ENCODE data around the gene A3GALT2.
A peak's percentile ranks its signal among the peaks of the same experiment; 100 is the strongest.

Gene A3GALT2

GRCh38 chr1:33349778-33350610, 29.1 kb upstream of the A3GALT2 start (continued):
- TF ChIP-seq ZBTB49 (tag by site-specific recombination; IDR thresholded peaks at IDR 0.05; ENCODE audit: low read depth), result no peak
- TF ChIP-seq KLF9 (tag by site-specific recombination; IDR thresholded peaks at IDR 0.05; ENCODE audit: low read depth), result peak; percentile 76
- TF ChIP-seq ZNF664 (tag by site-specific recombination; IDR thresholded peaks at IDR 0.05), result no peak
- no peak for TF ChIP-seq ZNF549 (tag by site-specific recombination; IDR thresholded peaks at IDR 0.05)
- TF ChIP-seq PATZ1 (tag by site-specific recombination; IDR thresholded peaks at IDR 0.05), result peak; percentile 87
- TF ChIP-seq ZNF701 (tag by site-specific recombination; IDR thresholded peaks at IDR 0.05), result no peak
- no peak for TF ChIP-seq KLF16 (tag by site-specific recombination; IDR thresholded peaks at IDR 0.05)
- TF ChIP-seq REST (tag by site-specific recombination; IDR thresholded peaks at IDR 0.05), result no peak
- no peak for TF ChIP-seq FEZF1 (tag by site-specific recombination; IDR thresholded peaks at IDR 0.05)
- TF ChIP-seq ZNF423 (tag by site-specific recombination; IDR thresholded peaks at IDR 0.05), result no peak
- no peak for TF ChIP-seq ZNF140 (tag by site-specific recombination; IDR thresholded peaks at IDR 0.05)
- TF ChIP-seq ZNF214 (tag by site-specific recombination; IDR thresholded peaks at IDR 0.05; ENCODE audit: borderline replicate concordance), result no peak
- TF ChIP-seq GLIS2 (tag by site-specific recombination; IDR thresholded peaks at IDR 0.05), result peak; percentile 54; the same call in 1 of the 2 replicates
- TF ChIP-seq HOXA7 (CRISPR knock-in tag; IDR thresholded peaks at IDR 0.05; ENCODE audit: borderline replicate concordance), result no peak
- no peak for TF ChIP-seq MEIS1 (CRISPR knock-in tag; IDR thresholded peaks at IDR 0.05; ENCODE audit: borderline replicate concordance)
- TF ChIP-seq KLF8 (tag by site-specific recombination; IDR thresholded peaks at IDR 0.05), result peak; percentile 81
- no peak; the same call in 1 of the 2 replicates for TF ChIP-seq ZNF341 (tag by site-specific recombination; IDR thresholded peaks at IDR 0.05; ENCODE audit: low read depth)
- peak; percentile 51 for TF ChIP-seq ZNF660 (tag by site-specific recombination; IDR thresholded peaks at IDR 0.05)
- TF ChIP-seq, protein P1, sequence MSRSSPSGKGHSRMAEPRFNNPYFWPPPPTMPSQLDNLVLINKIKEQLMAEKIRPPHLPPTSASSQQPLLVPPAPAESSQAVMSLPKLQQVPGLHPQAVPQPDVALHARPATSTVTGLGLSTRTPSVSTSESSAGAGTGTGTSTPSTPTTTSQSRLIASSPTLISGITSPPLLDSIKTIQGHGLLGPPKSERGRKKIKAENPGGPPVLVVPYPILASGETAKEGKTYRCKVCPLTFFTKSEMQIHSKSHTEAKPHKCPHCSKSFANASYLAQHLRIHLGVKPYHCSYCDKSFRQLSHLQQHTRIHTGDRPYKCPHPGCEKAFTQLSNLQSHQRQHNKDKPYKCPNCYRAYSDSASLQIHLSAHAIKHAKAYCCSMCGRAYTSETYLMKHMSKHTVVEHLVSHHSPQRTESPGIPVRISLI (tag by site-specific recombination; IDR thresholded peaks at IDR 0.05), result no peak
- TF ChIP-seq, protein P2, sequence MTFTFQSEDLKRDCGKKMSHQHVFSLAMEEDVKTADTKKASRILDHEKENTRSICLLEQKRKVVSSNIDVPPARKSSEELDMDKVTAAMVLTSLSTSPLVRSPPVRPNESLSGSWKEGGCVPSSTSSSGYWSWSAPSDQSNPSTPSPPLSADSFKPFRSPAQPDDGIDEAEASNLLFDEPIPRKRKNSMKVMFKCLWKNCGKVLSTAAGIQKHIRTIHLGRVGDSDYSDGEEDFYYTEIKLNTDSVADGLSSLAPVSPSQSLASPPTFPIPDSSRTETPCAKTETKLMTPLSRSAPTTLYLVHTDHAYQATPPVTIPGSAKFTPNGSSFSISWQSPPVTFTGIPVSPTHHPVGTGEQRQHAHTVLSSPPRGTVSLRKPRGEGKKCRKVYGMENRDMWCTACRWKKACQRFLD (tag by site-specific recombination; IDR thresholded peaks at IDR 0.05), result no peak
- peak; percentile 52 for TF ChIP-seq KLF1 (tag by site-specific recombination; IDR thresholded peaks at IDR 0.05)
- no peak for TF ChIP-seq ZNF830 (tag by site-specific recombination; IDR thresholded peaks at IDR 0.05; ENCODE audit: low read depth)
- no peak for TF ChIP-seq ZNF707 (tag by site-specific recombination; IDR thresholded peaks at IDR 0.05)
- TF ChIP-seq, protein P3, sequence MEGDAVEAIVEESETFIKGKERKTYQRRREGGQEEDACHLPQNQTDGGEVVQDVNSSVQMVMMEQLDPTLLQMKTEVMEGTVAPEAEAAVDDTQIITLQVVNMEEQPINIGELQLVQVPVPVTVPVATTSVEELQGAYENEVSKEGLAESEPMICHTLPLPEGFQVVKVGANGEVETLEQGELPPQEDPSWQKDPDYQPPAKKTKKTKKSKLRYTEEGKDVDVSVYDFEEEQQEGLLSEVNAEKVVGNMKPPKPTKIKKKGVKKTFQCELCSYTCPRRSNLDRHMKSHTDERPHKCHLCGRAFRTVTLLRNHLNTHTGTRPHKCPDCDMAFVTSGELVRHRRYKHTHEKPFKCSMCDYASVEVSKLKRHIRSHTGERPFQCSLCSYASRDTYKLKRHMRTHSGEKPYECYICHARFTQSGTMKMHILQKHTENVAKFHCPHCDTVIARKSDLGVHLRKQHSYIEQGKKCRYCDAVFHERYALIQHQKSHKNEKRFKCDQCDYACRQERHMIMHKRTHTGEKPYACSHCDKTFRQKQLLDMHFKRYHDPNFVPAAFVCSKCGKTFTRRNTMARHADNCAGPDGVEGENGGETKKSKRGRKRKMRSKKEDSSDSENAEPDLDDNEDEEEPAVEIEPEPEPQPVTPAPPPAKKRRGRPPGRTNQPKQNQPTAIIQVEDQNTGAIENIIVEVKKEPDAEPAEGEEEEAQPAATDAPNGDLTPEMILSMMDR (tag by site-specific recombination; IDR thresholded peaks at IDR 0.05), result no peak; the same call in 1 of the 2 replicates
- TF ChIP-seq ZNF624 (tag by site-specific recombination; IDR thresholded peaks at IDR 0.05), result no peak
- no peak for TF ChIP-seq ZSCAN23 (tag by site-specific recombination; IDR thresholded peaks at IDR 0.05)
- TF ChIP-seq ZNF560 (tag by site-specific recombination; IDR thresholded peaks at IDR 0.05; ENCODE audit: borderline replicate concordance), result no peak
- no peak for TF ChIP-seq ZNF776 (tag by site-specific recombination; IDR thresholded peaks at IDR 0.05; ENCODE audit: borderline replicate concordance)
